ENCODE measurements around the gene MYL11.

The MYL11 gene

DNA sequence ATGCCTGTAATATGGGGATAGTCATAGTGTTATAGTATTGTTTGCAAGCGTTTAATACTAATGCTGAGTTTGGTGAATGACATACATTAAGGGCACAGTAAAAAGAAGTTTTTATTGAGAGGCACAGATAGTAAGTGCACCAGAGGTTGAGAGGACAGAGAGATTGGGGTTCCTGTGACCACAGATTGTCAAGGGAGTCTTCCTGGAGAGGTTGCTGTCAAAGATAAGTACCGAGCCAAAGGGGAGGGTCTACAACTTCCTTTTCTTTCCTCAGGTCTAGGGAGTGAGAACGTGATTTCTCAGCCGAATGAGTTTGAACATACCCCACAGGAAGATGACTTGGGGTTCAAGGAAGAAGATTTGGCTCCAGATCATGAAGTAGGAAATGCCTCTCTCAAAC is 22.5 kb downstream of the MYL11 start:
- DNase-seq, result no peak

DNA sequence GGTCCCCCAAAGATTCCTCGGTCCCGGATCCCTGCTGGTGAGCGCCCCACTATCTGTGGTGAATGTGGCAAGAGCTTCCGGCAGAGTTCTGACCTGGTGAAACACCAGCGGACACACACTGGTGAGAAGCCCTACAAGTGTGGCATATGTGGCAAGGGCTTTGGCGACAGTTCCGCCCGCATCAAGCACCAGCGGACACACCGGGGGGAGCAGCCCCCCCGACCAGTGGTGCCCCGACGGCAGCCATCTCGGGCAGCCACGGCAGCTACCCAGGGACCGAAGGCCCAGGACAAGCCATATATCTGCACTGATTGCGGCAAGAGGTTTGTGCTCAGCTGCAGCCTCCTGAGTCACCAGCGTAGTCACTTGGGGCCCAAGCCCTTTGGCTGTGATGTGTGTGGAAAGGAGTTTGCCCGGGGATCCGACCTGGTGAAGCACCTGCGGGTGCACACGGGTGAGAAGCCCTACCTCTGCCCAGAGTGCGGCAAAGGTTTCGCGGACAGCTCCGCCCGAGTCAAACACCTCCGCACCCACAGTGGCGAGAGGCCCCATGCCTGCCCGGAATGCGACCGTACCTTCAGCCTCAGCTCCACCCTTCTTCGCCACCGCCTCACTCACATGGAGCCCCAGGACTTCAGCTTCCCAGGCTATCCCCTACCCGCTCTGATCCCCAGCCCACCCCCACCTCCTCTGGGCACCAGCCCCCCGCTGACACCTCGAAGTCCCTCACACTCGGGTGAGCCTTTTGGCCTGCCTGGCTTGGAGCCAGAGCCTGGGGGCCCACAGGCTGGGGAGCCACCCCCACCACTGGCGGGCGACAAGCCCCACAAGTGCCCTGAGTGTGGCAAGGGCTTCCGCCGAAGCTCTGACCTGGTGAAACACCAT is 23.4 kb downstream of the MYL11 start:
- DNase-seq, result no peak

DNA sequence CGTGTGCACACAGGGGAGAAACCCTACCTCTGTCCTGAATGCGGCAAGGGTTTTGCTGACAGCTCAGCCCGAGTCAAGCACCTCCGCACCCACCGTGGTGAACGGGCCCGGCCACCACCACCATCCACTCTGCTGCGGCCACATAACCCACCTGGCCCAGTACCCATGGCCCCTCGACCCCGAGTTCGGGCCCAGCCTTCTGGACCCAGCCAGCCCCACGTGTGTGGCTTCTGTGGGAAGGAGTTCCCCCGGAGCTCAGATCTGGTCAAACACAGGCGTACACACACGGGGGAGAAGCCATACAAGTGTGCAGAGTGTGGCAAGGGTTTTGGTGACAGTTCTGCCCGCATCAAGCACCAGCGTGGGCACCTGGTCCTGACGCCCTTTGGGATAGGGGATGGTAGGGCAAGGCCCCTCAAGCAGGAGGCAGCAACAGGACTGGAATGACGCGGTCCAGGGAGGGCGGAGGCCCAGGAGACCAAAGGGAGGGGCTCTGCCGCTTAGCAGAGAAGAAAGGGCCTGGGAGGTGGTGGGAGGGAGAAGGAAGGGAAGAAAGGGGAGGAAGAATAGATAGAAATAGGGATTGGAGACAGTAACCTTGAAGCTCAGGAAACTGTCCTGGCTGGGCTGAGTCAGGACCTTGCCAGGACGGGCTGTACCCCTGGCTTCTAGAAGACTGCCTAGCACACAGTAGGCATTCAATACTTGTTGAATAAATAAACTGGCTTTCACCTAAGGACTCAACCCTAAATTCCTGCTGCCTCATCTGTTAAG is 24.2 kb downstream of the MYL11 start:
- no peak for DNase-seq

DNA sequence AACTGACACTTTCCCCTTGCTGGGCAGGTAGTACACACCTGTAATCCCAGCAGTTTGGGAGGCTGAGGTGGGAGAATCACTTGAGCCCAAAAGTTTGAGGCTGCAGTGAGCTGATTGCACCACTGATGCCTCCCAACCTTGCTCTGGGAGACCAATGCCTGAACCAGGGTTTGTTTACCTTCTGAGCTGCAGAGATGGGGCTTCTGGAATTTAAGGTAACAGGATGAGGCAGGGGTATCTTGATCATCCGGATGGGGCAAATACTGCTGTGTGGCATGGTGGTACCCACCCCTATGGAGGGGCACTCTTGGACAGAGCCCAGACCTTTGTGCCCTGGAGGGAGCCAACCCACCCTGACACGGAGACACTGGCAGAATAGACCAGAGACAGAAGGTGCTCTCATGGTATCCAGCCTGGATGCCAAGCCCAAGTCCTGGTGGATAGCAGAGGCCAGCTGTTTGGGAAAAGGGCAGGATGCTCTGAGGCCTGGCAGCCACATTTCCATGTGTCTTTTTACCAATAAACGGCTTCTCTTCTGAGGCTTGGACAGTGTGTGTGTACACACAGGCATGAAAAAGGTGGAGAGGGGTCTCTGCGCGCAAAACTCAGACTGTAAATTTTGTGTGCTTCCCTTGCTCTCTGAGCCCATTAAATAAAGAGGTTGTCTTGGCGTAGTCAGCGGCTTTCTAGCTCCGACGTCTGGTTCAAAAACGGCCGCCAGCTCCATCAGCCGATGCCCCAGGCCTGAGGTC is 25.0 kb downstream of the MYL11 start:
- DNase-seq, result no peak

DNA sequence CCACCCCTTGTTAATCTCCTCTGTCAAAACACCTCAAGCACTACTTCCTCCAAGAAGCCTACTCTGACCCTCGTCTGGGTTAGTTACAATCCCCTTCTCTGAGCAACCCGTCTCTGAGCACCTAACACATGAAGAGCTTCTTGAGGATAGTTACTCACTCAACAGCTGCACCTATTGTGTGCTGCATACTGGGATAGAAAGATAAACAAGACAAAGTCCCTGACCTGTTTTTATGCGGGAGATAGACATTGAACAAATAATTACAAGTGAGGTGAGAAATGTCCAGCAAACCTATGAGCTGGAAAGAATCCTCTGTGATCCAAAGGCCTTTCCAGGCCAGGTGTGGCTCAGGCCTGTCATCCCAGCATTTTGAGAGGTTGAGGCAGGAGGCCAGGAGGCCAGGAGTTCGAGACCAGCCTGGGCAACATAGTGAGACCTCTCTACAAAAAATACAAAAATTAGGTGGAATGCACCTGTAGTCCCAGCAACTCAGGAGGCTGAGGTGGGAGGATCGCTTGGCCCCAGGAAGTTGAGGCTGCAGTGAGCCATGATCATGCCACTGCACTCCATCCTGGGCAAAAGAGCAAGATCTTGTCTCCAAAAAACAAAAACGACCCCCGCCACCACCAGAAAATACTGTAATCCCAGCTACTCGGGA is 27.3 kb downstream of the MYL11 start:
- DNase-seq, result no peak

DNA sequence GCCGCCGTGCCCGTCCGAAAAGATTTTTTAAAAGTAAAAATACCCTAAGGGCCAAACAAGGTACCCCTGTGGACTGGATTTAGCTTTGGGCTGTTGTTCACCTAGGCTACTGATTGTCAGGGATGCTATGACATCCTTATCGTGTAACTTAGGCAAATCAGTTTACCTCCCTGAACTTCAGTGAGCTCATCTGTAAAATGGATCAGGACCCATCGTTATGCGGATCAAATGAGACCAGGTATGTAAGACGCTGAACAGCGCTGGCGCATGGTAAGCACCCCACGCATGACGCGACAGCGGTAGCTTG is 32.1 kb downstream of the MYL11 start:
- DNase-seq, result no peak

DNA sequence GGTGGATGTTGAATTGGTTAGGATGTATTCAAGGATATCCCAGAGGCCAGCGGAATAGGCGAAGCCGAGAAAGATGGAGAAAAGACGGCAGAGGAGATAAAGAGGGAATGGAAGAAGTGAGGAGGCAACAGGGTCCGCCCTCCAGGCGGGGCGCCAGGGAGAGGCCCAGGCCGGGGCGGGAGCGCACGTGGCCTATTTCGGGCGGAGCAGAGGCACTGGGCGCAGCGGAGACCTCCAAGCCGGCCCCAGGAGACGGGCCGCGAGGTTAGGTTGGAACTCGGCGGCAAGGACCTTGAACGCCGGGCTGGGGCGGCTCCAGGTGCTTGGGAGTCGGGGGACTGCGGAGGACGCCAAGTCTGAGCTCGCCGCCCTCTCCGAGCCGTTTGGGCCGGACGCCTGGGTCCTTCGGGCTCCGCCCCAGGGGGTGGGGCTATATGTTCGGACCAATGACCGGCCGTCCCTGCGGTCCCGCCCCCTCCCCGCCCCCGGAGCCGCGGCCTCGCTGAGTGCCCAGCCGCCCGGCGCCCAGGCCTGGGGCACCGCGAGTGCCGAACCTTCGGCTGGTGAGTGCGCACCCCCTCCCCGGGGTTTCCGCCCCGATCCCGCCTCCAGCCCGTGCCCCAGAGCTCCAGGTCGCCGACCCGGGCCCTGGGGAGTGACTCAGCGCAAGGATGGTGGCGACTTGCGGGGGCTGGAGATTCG is 32.7 kb downstream of the MYL11 start, which contains the start of gene ZNF771:
Gene ZNF771 (plus strand): TSS at position 505 of the 702 bp plus-strand sequence. CDS start 448 bp downstream, outside the sequence.
- peak; percentile 72 to 85 (median 74) for DNase-seq

DNA sequence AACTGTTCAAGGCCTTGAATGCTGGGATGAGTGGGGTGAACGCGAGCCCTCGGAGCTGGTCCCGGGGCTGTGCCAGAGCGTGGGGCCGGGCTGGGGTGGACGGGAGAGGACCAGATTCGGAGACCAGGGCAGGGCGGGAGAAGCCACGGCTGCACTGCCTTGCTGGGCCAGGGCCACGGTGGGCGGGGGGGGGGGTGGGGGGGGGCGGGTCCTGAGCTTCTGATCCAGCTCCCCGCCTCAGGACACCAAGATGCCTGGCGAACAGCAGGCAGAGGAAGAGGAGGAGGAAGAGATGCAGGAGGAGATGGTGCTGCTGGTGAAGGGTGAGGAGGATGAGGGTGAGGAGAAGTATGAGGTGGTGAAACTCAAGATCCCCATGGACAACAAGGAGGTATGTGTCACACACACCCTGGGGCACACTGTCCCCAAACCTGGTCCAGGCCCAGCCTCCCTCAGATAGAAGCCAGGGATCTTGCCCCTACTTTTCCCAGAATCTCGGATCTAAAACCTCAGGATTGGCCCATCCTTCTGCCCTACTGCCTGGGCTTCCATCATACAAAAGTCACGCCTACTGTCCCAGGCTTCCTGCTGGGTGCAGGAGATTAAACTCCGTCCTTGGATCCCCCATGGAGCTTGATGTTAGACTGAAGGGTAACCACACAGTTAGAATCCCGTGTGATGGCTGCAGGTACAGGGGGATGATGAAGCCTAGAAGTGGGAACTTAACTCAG is 33.4 kb downstream of the MYL11 start:
- no peak for DNase-seq

DNA sequence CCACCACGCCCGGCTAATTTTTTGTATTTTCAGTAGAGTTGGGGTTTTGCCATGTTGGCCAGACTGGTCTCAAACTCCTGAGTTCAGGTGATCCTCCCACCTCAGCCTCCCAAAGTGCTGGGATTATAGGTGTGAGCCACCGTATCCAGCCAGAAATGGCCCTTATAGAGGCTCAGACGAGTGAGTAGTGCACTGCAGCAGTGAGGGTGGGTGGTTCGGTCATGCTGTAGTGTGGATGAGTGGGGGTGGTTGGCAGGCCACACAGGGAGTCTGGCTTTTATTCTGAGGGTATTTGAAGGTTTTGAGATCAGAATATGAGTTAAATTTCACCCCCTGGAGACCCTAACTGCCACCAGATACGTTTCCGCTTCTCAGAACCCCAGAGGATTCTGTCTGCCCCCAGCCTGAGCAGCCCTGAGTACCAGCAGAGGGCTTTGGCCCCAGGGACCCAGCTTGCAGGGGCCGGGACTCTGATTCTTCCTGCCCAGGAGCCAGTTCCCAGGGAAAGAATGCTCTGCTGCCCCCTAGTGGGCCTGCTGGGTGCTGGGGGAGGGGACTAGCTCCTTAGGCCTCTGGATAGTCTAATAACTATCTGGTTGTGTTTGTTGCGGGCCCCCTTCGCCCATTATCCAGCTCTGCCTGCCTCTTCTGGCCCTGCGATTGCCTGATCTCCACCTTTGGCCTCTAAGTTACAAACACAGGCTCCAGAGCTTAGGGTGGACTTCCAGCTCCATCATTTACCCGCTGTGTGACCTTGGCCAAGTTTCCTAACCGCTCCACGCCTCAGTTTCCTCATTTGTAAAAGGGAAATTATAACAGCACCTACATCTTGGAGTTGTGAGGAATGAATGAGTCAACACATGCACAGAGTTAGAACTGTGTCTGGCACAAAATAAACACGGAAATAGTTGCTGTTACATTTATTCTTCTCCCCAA is 34.8 kb downstream of the MYL11 start:
- DNase-seq, result peak; percentile 79 to 94 (median 93)

DNA sequence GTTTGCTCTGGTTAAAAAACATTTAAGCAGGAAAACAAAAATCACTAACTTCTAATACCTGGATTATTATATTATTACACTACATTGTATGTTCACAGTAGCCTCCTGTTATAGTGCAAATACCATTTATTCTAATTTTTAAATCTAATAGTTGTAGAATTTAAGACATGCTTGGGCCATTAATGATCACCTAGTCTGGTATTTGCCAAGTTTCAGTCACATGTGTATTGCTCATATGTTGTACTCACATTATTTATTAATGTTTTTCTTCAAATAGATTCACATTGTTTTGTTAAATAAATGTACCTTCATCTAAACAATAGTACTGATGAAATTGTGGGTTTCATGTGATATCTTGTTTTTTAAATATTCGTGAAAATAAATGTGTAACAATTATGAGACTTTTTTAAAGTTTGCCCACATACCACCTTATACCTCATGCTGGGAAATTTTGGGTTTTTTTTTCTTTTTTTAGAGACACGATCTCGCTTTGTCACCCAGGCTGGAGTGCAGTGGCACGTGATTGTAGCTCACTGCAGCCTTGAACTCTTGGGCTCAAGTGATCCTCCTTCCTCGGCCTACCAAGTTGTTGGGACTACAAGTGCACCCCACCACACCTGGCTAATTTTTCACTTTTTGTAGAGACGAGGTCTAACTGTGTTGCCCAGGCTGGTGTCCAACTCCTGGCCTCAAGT is 38.7 kb downstream of the MYL11 start:
- no peak for DNase-seq

DNA sequence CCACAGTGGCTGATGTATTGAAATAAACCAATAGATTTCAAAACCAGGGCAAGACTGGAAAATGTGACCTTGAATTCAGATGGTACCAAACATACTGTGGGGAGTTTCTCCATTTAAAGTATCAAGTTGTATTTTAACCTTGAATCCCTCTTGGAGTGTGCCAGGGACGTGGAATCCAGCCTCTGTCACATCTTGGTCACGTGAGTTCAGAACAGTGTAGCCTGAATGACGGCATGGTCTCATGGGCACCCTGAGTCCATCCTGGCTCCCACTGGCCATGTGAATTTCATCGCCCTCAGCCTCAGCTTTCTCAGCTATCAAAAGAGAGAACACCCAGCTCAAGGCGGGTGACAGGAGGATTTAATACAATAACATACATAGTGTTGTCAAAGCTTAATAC is 39.6 kb downstream of the MYL11 start:
- no peak for DNase-seq

DNA sequence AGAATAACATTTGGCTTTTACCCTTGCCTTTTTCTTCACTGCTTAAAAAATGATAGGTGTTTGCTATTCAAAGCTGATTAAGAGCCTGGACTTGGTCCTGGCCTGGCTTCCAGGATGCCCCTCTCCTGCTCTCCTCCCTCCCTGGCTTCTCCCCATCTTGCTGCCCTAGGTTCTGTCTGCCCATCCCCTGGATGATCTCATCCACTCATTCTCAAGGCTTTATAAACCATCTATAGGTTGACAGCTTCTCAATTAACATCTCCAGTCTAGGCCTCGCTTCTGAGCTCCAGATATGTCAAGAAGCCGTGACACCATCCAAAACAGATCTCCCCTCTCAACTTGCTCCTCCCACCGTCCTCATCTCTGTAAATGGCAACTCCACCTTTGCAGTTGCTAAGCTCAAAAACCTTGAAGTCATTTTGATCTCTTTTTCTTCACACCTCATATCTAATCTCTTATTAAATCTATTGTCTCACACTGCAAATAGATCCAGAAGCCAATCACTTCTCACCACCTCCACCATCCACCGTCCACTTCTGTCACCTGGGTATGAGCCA is 41.5 kb downstream of the MYL11 start:
- no peak for DNase-seq

DNA sequence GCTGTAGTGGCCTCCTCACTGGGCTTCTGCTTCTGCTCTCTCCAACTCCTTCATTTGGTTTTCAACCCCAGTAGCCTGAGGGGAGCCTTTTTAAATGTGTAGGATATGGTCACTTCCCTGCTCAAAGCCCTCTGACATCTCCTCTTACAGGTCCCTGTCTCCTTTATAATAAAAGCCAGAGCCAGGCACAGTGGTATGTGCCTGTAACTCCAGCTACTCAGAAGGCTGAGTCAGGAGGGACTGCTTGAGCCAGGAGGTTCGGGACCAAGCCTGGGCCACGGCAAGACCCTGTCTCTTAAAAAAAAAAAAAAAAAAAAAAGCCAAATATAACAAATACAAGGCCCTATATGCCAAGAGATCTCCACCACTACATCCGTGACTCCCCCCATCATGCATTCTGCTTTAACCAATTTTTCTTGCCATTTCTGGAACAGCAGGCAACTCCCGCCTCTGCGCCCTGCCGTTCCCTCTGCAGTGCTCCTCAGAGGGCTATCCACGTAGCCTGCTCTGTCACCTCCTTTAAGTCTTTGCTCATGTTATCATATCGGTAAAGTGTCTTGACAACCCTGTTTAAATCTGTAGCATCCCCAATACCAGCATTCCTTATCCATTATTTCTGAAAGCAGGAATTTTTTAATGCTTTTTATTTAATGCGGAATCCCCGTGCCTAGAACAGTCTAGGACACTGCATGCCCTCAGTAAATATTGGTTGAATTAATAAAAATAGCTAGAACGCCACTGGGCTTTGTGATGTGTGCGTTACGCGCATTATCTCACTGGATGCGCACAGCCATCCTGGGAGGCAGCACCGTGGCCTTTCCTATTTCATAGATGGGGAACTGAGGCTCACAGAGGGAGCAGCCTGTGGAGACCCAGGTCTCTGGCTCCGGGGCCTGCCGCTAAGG is 42.3 kb downstream of the MYL11 start:
- DNase-seq, result no peak

DNA sequence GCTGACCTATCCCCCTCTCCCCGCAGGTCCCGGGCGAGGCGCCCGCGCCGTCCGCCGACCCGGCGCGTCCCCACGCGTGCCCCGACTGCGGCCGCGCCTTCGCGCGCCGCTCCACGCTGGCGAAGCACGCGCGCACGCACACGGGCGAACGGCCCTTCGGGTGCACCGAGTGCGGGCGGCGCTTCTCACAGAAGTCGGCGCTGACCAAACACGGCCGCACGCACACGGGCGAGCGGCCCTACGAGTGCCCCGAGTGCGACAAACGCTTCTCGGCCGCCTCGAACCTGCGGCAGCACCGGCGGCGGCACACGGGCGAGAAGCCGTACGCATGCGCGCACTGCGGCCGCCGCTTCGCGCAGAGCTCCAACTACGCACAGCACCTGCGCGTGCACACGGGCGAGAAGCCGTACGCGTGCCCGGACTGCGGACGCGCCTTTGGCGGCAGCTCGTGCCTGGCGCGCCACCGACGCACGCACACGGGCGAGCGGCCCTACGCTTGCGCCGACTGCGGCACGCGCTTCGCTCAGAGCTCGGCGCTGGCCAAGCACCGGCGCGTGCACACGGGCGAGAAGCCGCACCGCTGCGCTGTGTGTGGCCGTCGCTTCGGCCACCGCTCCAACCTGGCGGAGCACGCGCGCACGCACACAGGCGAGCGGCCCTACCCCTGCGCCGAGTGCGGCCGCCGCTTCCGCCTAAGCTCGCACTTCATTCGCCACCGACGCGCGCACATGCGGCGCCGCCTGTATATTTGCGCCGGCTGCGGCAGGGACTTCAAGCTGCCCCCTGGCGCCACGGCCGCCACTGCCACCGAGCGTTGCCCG is 43.1 kb downstream of the MYL11 start:
- DNase-seq, result peak; percentile 44 to 87 (median 72)

DNA sequence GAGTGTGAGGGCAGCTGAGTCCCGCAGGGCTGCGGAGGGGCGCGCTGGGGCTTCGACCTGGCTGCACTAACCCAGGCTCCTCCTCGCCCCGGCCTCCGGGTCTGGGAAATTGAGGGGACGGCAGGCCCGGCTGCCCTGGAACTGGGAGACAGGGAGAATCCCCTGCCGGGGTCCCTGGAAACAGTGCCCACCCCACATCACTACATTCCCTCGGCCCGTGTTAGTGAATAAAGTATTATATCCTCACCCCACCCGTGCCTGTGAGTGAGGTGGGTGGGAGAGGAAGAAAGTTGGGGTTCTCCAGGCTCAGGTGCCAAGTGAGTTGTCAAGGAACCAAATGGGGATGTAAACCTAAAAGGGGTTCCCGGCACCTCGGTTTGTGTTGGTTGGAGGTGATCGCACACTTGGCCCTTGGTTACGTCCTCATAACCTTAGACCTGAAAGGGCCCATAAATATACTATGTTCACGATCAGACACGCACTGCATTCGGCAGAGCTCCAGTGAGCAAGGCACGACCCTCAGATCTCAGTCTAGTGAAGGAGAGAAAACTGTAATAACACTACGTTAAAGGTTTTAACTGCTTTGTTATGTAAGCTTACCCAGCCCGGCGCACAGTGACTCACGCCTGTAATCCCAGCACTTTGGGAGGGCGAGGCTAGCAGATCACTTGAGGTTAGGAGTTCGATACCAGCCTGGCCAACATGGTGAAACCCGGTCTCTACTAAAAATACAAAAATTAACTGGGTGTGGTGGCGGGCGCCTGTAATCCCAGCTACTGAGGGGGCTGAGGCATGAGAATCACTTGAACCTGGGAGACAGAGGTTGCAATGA is 44.0 kb downstream of the MYL11 start:
- peak in 1 of 4 experiments; percentile 39 for DNase-seq

DNA sequence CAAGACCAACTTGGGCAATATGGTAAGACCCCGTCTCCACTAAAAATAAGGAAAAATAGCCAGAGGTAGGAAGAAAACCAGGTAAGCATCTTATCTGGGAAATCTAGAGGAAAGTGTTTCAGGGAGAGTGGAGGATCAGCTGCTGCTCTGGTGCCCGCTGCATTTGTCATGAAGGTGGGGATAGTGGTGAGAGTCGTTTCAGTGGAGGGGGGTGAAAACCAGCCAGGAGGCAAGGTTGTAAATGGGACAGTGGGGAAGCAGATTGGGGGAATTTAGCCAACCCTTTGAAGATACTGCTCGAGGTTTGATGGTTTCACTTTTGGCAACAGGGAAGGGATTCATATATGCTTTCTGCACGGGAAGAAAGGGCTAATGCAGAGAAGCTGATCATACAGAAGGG is 46.4 kb downstream of the MYL11 start:
- no peak for DNase-seq
